ENCODE data around the gene TBC1D2.

The TBC1D2 gene

GRCh38 chr9:98226516-98226915 is 28.9 kb downstream of the TBC1D2 start:
- CTCF ChIA-PET = interaction anchor here (1.3 kb wide), 1 partner anchor 303 kb away, joined by 3 read pairs; no protein-coding TSS in a partner anchor
- H3K4me3 ChIP-seq (ENCODE audit: low read depth, low read length) = no peak overlapping the region
- H3K36me3 ChIP-seq (ENCODE audit: control insufficient read depth in 2 of 2, insufficient read depth in 1 of 2, low read length in 2 of 2) = peaks cover 0 to 7% of the 10 kb centered on the region in 2 experiments; a peak in 1 of 3 replicates
- POLR2A ChIA-PET = no interaction called here
- H3K4me1 ChIP-seq (ENCODE audit: control insufficient read depth, insufficient read depth, low read length) = no peaks in the 10 kb centered on the region
- H3K27ac ChIP-seq (ENCODE audit: extremely low read depth, low read depth, low read length) = no peak overlapping the region
- TF ChIP-seq ZNF561 (tag by site-specific recombination; IDR thresholded peaks at IDR 0.05; ENCODE audit: borderline replicate concordance) = no peak
- no peak for TF ChIP-seq GLIS2 (tag by site-specific recombination; IDR thresholded peaks at IDR 0.05)
- no peak for TF ChIP-seq ZNF555 (tag by site-specific recombination; conservative IDR thresholded peaks at IDR 0.05)
- TF ChIP-seq ZNF580 (tag by site-specific recombination; IDR thresholded peaks at IDR 0.05) = no peak
- TF ChIP-seq PRDM4 (tag by site-specific recombination; IDR thresholded peaks at IDR 0.05) = no peak
- TF ChIP-seq ZNF792 (tag by site-specific recombination; IDR thresholded peaks at IDR 0.05) = no peak
- no peak for TF ChIP-seq REPIN1 (tag by site-specific recombination; IDR thresholded peaks at IDR 0.05; ENCODE audit: low read depth)
- no peak for TF ChIP-seq ZNF548 (tag by site-specific recombination; IDR thresholded peaks at IDR 0.05)
- no peak for TF ChIP-seq ZNF558 (tag by site-specific recombination; IDR thresholded peaks at IDR 0.05)
- no peak for TF ChIP-seq PRDM10 (tag by site-specific recombination; IDR thresholded peaks at IDR 0.05)
- TF ChIP-seq ZNF157 (tag by site-specific recombination; IDR thresholded peaks at IDR 0.05) = no peak
- TF ChIP-seq ZFP3 (tag by site-specific recombination; IDR thresholded peaks at IDR 0.05; ENCODE audit: low read depth) = no peak
- no peak for TF ChIP-seq ZNF18 (tag by site-specific recombination; IDR thresholded peaks at IDR 0.05)
- TF ChIP-seq ZNF692 (tag by site-specific recombination; IDR thresholded peaks at IDR 0.05) = no peak
- no peak for TF ChIP-seq ZNF391 (tag by site-specific recombination; IDR thresholded peaks at IDR 0.05; ENCODE audit: borderline replicate concordance, low read depth)
- no peak for TF ChIP-seq YY2 (tag by site-specific recombination; IDR thresholded peaks at IDR 0.05)
- TF ChIP-seq ZNF140 (tag by site-specific recombination; IDR thresholded peaks at IDR 0.05) = no peak
- TF ChIP-seq ZNF10 (tag by site-specific recombination; IDR thresholded peaks at IDR 0.05) = no peak
- no peak for TF ChIP-seq ZBTB44 (tag by site-specific recombination; IDR thresholded peaks at IDR 0.05)
- no peaks in the 10 kb centered on the region for H3K9me3 ChIP-seq (ENCODE audit: control insufficient read depth, insufficient read depth, low read depth, low read length)
